ENCODE measurements around the gene SMO.

SMO gene

GRCh38 chr7:129228633-129229032, 40.2 kb downstream of the SMO start:
- Histone ChIP-seq H3K4me3 (replicated peaks; ENCODE audit: low read depth, low read length) (no peak overlapping the region), H3K27me3 (replicated peaks; ENCODE audit: control insufficient read depth, insufficient read depth, low read length) (no peaks in the 10 kb centered on the region), H3K36me3 (ENCODE audit: control insufficient read depth, insufficient read depth, low read length) (no peaks in the 10 kb centered on the region)
- TF ChIP-seq CTCF (IDR thresholded peaks at IDR 0.05; ENCODE audit: insufficient read depth, low read length, poor library complexity, severe bottlenecking) = no peak
- no peak for DNase-seq (ENCODE audit: extremely low read depth, insufficient read length)

- H3K27me3 ChIP-seq (replicated peaks; ENCODE audit: control insufficient read depth, insufficient read depth, low read length) = no peaks in the 10 kb centered on the region
- no peaks in the 10 kb centered on the region for H3K36me3 ChIP-seq (ENCODE audit: control insufficient read depth, insufficient read depth, low read length)
- no peak for DNase-seq (ENCODE audit: extremely low read depth, insufficient read length)
- TF ChIP-seq CTCF (IDR thresholded peaks at IDR 0.05; ENCODE audit: insufficient read depth, low read length, poor library complexity, severe bottlenecking) = no peak
- no peak overlapping the region for H3K4me3 ChIP-seq (replicated peaks; ENCODE audit: low read depth, low read length)
Measured at GRCh38 chr7:129231666-129232065, 43.2 kb downstream of the SMO start.

- DNase-seq (ENCODE audit: extremely low read depth, insufficient read length) = no peak
- Histone ChIP-seq H3K36me3 (ENCODE audit: control insufficient read depth, insufficient read depth, low read length) (no peaks in the 10 kb centered on the region), H3K27me3 (replicated peaks; ENCODE audit: control insufficient read depth, insufficient read depth, low read length) (no peaks in the 10 kb centered on the region), H3K4me3 (replicated peaks; ENCODE audit: low read depth, low read length) (no peak overlapping the region)
- no peak for TF ChIP-seq CTCF (IDR thresholded peaks at IDR 0.05; ENCODE audit: insufficient read depth, low read length, poor library complexity, severe bottlenecking)
Measured at GRCh38 chr7:129238546-129238945, 50.1 kb downstream of the SMO start.

GRCh38 chr7:129240119-129240820, 51.8 kb downstream of the SMO start:
- no peak for DNase-seq (ENCODE audit: extremely low read depth, insufficient read length)
- no peak for TF ChIP-seq CTCF (IDR thresholded peaks at IDR 0.05; ENCODE audit: insufficient read depth, low read length, poor library complexity, severe bottlenecking)
- Histone ChIP-seq H3K27me3 (replicated peaks; ENCODE audit: control insufficient read depth, insufficient read depth, low read length) (no peaks in the 10 kb centered on the region), H3K36me3 (ENCODE audit: control insufficient read depth, insufficient read depth, low read length) (no peaks in the 10 kb centered on the region), H3K4me3 (replicated peaks; ENCODE audit: low read depth, low read length) (no peak overlapping the region)

- Histone ChIP-seq H3K4me3 (replicated peaks; ENCODE audit: low read depth, low read length) (no peak overlapping the region), H3K36me3 (ENCODE audit: control insufficient read depth, insufficient read depth, low read length) (no peaks in the 10 kb centered on the region), H3K27me3 (replicated peaks; ENCODE audit: control insufficient read depth, insufficient read depth, low read length) (no peaks in the 10 kb centered on the region)
- no peak for DNase-seq (ENCODE audit: extremely low read depth, insufficient read length)
- TF ChIP-seq CTCF (IDR thresholded peaks at IDR 0.05; ENCODE audit: insufficient read depth, low read length, poor library complexity, severe bottlenecking) = no peak
Measured at GRCh38 chr7:129244220-129244619, 55.8 kb downstream of the SMO start.

- no peak overlapping the region for H3K4me3 ChIP-seq (replicated peaks; ENCODE audit: low read depth, low read length)
- DNase-seq (ENCODE audit: extremely low read depth, insufficient read length) = no peak
- H3K36me3 ChIP-seq (ENCODE audit: control insufficient read depth, insufficient read depth, low read length) = no peaks in the 10 kb centered on the region
- no peaks in the 10 kb centered on the region for H3K27me3 ChIP-seq (replicated peaks; ENCODE audit: control insufficient read depth, insufficient read depth, low read length)
- no peak for TF ChIP-seq CTCF (IDR thresholded peaks at IDR 0.05; ENCODE audit: insufficient read depth, low read length, poor library complexity, severe bottlenecking)
Measured at GRCh38 chr7:129245533-129245932, 57.1 kb downstream of the SMO start.
